Brain microvascular endothelial cell (primary cell): ENCODE data around the gene ADGRA3.

Experiments used
- DNase-seq: peaks from one replicate; pipeline ENCODE4 v3.0.0-alpha.2; 2020
- H3K27ac ChIP-seq: fragments of 250-450 bp; sonication (Bioruptor Pico); 2 replicates; pipeline ENCODE4 v1.5.1; 2020; ENCODE audit warnings: mild to moderate bottlenecking, moderate library complexity
- H3K27me3 ChIP-seq: fragments of 250-450 bp; sonication (Bioruptor Pico); replicated peaks from 2 replicates; pipeline ENCODE4 v1.5.1; 2020; ENCODE audit warnings: mild to moderate bottlenecking
- H3K36me3 ChIP-seq: fragments of 250-450 bp; sonication (Bioruptor Pico); replicated peaks from 2 replicates; pipeline ENCODE4 v1.5.1; 2020; ENCODE audit warnings: mild to moderate bottlenecking
- H3K4me3 ChIP-seq: 2 replicates; pipeline ENCODE4 v1.5.1; 2011; ENCODE audit warnings: low read depth, mild to moderate bottlenecking, control low read depth, low read length, moderate library complexity
- CTCF ChIP-seq: IDR thresholded peaks from 2 replicates; pipeline ENCODE4 v1.5.1; 2011; ENCODE audit warnings: low read depth, mild to moderate bottlenecking, moderate library complexity, low read length, control low read depth, inconsistent platforms; ENCODE audit errors: missing control alignments
- in situ Hi-C: cut with HindIII; loops from 2 replicates; pipeline ENCODE4 v1.10.0; 2017; ENCODE audit warnings: low sequenced_read_pairs, low pct_ligation_motif_present

Gene ADGRA3, protein sequence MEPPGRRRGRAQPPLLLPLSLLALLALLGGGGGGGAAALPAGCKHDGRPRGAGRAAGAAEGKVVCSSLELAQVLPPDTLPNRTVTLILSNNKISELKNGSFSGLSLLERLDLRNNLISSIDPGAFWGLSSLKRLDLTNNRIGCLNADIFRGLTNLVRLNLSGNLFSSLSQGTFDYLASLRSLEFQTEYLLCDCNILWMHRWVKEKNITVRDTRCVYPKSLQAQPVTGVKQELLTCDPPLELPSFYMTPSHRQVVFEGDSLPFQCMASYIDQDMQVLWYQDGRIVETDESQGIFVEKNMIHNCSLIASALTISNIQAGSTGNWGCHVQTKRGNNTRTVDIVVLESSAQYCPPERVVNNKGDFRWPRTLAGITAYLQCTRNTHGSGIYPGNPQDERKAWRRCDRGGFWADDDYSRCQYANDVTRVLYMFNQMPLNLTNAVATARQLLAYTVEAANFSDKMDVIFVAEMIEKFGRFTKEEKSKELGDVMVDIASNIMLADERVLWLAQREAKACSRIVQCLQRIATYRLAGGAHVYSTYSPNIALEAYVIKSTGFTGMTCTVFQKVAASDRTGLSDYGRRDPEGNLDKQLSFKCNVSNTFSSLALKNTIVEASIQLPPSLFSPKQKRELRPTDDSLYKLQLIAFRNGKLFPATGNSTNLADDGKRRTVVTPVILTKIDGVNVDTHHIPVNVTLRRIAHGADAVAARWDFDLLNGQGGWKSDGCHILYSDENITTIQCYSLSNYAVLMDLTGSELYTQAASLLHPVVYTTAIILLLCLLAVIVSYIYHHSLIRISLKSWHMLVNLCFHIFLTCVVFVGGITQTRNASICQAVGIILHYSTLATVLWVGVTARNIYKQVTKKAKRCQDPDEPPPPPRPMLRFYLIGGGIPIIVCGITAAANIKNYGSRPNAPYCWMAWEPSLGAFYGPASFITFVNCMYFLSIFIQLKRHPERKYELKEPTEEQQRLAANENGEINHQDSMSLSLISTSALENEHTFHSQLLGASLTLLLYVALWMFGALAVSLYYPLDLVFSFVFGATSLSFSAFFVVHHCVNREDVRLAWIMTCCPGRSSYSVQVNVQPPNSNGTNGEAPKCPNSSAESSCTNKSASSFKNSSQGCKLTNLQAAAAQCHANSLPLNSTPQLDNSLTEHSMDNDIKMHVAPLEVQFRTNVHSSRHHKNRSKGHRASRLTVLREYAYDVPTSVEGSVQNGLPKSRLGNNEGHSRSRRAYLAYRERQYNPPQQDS (N-terminal part only)

GRCh38 chr4:22515888-22516541 lies at the start of gene ADGRA3:
Gene ADGRA3, minus strand, starts transcription at chr4:22516066. Its CDS starts 282 bp downstream, at chr4:22515784.
- no peaks in the 10 kb centered on the region for H3K27me3 ChIP-seq
- peak within 1 kb of the TSS; percentile 75 for H3K27ac ChIP-seq
- in situ Hi-C loops: no loop called here
- no peak for TF ChIP-seq CTCF
- H3K36me3 ChIP-seq: no peaks in the 10 kb centered on the region
- H3K4me3 ChIP-seq: peak within 1 kb of the TSS; percentile 76
- DNase-seq: peak; percentile 38

- no peaks in the 10 kb centered on the region for H3K36me3 ChIP-seq
- no peak for DNase-seq
- in situ Hi-C loops: no loop called here
- TF ChIP-seq CTCF: no peak
- no peak overlapping the region for H3K27ac ChIP-seq
- H3K27me3 ChIP-seq: no peaks in the 10 kb centered on the region
- no peak overlapping the region for H3K4me3 ChIP-seq
Observed at GRCh38 chr4:22556495-22556894, 40.6 kb upstream of the ADGRA3 start.

DNA sequence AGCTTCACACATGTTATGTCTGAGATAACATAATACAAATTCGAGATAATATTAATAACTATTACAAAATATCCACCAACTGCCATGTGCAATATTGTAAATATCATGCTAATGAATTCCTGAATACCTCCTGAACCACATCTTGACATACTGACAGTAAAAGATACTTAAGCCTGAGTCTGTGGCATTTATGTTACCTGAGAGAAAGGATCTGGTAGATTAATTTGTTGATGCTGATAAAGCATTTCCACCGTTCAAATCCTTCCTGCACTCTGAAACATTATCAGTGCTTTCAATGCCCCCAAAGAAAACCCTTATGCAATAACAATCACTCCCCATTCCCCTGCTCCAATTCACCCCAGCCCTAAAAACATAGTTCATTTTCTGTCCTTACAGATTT lies 38.8 kb upstream of the ADGRA3 start:
- DNase-seq: no peak
- in situ Hi-C loops: no loop called here
- TF ChIP-seq CTCF: no peak
- Histone ChIP-seq H3K36me3 (no peaks in the 10 kb centered on the region), H3K4me3 (no peak overlapping the region), H3K27ac (no peak overlapping the region), H3K27me3 (no peaks in the 10 kb centered on the region)

DNA sequence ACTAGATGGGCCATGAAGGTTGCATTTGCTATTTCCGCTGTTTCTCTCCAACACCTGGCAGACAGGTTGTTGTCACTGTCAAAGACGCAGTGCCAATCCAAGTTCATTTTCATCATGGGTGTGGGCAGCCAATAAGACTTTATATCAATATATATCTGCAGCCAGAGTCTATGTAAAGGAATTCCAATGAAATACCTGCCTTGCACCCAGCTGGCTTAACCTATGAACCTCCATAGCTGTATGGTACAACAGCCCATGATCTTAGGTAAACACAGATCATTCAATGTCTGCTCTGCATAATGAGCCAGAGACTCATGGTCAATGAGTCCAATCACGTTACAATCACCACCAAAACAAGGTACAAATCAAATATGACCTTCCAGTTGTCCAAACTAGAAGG lies 37.7 kb upstream of the ADGRA3 start:
- Histone ChIP-seq H3K4me3 (no peak overlapping the region), H3K36me3 (no peaks in the 10 kb centered on the region), H3K27ac (no peak overlapping the region), H3K27me3 (no peaks in the 10 kb centered on the region)
- TF ChIP-seq CTCF: no peak
- DNase-seq: no peak
- in situ Hi-C loops: no loop called here

DNA sequence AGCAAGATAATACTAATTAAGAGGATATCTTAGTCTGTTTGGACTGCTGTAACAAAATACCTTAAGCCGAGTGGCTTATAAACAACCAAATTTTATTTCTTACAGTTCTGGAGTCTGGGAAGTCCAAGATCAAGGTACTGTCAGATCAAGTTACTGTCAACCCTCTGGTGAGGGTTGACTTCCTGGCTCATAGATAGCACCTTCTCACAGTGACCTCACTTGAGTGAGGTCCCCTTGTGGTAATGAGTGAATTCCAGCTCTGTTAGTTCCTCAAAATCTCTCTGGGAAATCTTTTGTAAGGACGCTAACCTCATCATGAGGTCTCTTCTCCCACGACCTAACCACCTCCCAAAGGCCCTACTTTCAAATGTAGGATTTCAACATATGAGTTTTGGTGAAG lies 36.9 kb upstream of the ADGRA3 start:
- no peaks in the 10 kb centered on the region for H3K36me3 ChIP-seq
- in situ Hi-C loops: no loop called here
- DNase-seq: no peak
- no peak overlapping the region for H3K4me3 ChIP-seq
- TF ChIP-seq CTCF: no peak
- H3K27me3 ChIP-seq: no peaks in the 10 kb centered on the region
- H3K27ac ChIP-seq: no peak overlapping the region
